BE2C (cell line): ENCODE results near the gene DUSP8.

ENCODE experiments used
- DNase-seq: peaks from one replicate; pipeline ENCODE4 v3.0.0-alpha.2; 2020
- H3K27me3 ChIP-seq: fragments of 250-450 bp; sonication (Bioruptor Pico); 2 replicates; pipeline ENCODE4 v1.5.1; 2020; ENCODE audit warnings: mild to moderate bottlenecking
- H3K36me3 ChIP-seq: fragments of 250-450 bp; sonication (Bioruptor Pico); 2 replicates; pipeline ENCODE4 v1.5.1; 2020; ENCODE audit warnings: mild to moderate bottlenecking
- H3K4me1 ChIP-seq: fragments of 250-450 bp; sonication (Bioruptor Pico); 2 replicates; pipeline ENCODE4 v1.5.1; 2020
- H3K4me3 ChIP-seq: 2 replicates; pipeline ENCODE4 v1.5.1; 2011; ENCODE audit warnings: low read depth, low read length
- H3K9me3 ChIP-seq: fragments of 250-450 bp; sonication (Bioruptor Pico); 2 replicates; pipeline ENCODE4 v1.5.1; 2020
- TF ChIP-seq, protein P1 (sequence below): IDR thresholded peaks from 2 replicates; pipeline ENCODE4 v1.5.1; 2012; ENCODE audit warnings: mild to moderate bottlenecking, low read depth, low read length

Gene DUSP8

GRCh38 chr11:1548221-1549070 is 23.6 kb downstream of the DUSP8 start:
- no peak for DNase-seq
- Histone ChIP-seq H3K36me3 (no peaks in the 10 kb centered on the region), H3K4me3 (no peak overlapping the region)

DNA sequence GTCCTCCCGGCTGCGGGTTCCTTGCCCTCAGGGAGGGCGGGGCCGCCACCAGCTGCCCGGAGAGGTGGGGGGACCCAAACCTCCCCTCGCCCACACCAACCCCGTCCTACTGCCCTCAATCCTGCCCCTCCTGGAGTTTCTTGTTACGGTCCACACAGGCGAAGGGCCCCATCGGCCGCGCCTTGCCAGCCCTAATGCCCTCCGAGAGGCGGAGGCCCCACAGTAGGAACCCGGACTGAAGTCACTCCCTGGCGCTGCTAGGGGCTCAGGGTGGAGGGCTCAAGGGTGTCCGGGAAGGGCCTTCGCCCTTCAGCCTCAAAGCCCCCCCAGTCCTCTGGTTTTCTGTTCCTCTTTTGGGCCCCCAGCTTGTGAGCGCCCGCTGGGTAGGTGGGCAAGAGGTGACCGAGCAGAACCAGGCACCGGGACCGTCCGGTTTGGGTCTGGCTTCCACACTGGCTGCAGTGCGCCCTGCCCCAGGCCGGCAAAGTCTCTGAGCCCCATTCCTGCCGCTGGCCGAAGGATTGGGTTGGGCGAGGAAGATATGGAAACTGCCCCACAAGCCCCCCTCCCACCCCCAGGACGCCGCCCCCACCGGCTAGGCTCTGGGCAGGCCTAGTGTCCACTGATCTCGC is 24.5 kb downstream of the DUSP8 start:
- no peak for DNase-seq
- Histone ChIP-seq H3K9me3 (no peaks in the 10 kb centered on the region), H3K4me3 (no peak overlapping the region), H3K36me3 (no peaks in the 10 kb centered on the region), H3K27me3 (peaks cover 19% of the 10 kb centered on the region), H3K4me1 (no peaks in the 10 kb centered on the region)
- TF ChIP-seq, protein P1, sequence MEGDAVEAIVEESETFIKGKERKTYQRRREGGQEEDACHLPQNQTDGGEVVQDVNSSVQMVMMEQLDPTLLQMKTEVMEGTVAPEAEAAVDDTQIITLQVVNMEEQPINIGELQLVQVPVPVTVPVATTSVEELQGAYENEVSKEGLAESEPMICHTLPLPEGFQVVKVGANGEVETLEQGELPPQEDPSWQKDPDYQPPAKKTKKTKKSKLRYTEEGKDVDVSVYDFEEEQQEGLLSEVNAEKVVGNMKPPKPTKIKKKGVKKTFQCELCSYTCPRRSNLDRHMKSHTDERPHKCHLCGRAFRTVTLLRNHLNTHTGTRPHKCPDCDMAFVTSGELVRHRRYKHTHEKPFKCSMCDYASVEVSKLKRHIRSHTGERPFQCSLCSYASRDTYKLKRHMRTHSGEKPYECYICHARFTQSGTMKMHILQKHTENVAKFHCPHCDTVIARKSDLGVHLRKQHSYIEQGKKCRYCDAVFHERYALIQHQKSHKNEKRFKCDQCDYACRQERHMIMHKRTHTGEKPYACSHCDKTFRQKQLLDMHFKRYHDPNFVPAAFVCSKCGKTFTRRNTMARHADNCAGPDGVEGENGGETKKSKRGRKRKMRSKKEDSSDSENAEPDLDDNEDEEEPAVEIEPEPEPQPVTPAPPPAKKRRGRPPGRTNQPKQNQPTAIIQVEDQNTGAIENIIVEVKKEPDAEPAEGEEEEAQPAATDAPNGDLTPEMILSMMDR, result no peak

More at GRCh38 chr11:1548221-1549070, 23.6 kb downstream of the DUSP8 start:
- Histone ChIP-seq H3K27me3 (peaks cover 19% of the 10 kb centered on the region), H3K4me1 (no peaks in the 10 kb centered on the region), H3K9me3 (no peaks in the 10 kb centered on the region)
- TF ChIP-seq, protein P1, result no peak

DNA sequence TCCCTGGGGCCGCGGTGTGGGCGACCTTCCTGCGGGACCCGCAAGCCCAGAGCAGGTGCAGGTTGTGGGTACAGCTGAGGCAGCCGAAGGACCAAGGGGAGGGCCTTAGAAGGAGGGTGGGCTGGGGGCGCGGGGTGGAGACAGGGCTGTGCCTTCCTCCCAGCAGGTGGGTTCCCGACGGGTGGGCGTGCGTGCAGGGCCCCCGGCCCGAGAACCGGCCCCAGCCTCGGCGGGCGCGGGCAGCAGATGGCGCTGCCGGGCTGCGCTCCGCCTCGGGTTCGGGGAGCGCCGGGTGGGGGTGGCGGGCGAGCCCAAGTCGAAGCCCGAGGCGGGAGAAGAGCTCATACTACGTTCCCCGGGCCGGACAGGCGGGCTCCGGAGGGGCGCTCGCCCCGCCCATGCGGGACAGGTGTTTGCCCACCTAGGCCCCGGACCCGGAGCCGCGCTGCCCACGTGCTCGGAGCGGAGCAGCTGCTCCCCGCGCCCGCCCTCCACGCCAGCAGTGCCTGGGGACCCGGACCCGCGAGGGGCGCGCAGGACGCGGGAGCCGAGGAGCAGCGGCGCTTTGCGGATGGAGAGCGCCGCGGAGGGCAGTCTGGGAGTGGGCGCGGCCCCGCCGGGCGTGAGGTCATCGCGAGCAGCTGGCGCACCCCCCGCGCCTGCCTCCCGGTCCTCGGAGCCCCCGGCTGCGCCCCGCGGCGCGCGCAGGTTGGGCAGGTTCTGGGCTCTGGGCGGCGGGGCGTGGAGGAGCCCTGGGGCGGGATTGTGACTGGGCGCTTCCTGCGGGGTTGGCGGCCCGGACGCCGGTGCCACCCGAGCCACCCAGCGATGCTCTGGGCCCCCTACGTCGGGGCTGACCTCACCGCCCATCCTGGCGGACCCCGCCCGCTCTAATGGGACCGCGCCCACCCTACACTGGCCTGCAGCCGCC is 25.3 kb downstream of the DUSP8 start:
- TF ChIP-seq, protein P1, result peak; percentile 27; the same call in 1 of the 2 replicates
- peak; percentile 49 for DNase-seq
- H3K4me3 ChIP-seq, result no peak overlapping the region
- H3K4me1 ChIP-seq, result no peaks in the 10 kb centered on the region
- peaks cover 19% of the 10 kb centered on the region for H3K27me3 ChIP-seq
- no peaks in the 10 kb centered on the region for H3K36me3 ChIP-seq
- no peaks in the 10 kb centered on the region for H3K9me3 ChIP-seq

DNA sequence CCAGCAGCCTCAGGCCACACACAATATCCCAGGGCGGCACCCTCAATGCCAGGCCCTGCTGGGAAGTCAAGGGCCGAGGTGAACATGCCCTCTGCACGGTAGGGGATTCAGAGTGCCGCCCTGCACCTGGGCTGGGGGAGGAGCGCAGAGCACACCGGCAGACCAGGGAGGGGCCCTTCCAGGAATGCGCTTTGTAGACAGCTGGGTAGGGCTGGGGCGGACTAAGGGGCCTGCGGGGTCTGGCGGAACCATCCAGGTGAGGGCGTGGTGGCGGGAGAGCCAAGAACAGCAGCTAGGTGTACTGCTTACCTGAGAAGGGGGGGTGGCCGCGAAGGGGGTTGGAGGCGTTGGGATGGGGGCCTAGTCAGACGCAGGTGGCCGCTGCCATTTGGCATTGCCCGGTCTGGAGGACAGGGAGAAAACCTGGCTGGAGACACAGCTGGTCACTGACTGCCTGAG is 26.0 kb downstream of the DUSP8 start:
- no peaks in the 10 kb centered on the region for H3K4me1 ChIP-seq
- H3K4me3 ChIP-seq, result no peak overlapping the region
- no peaks in the 10 kb centered on the region for H3K9me3 ChIP-seq
- peaks cover 19% of the 10 kb centered on the region for H3K27me3 ChIP-seq
- TF ChIP-seq, protein P1, result no peak
- H3K36me3 ChIP-seq, result no peaks in the 10 kb centered on the region
- no peak for DNase-seq

GRCh38 chr11:1545432-1545831 is 26.6 kb downstream of the DUSP8 start:
- no peaks in the 10 kb centered on the region for H3K36me3 ChIP-seq
- TF ChIP-seq, protein P1, result no peak
- peaks cover 19% of the 10 kb centered on the region for H3K27me3 ChIP-seq
- H3K4me3 ChIP-seq, result no peak overlapping the region
- no peaks in the 10 kb centered on the region for H3K9me3 ChIP-seq
- no peaks in the 10 kb centered on the region for H3K4me1 ChIP-seq
- DNase-seq, result no peak
